IPS-20b (cell line): ENCODE results near the gene IRF2BPL.

Source experiments
- H3K27ac ChIP-seq: one replicate; pipeline ENCODE4 v1.5.1; 2013; ENCODE audit warnings: low read length
- H3K27me3 ChIP-seq: 2 replicates; pipeline ENCODE4 v1.6.1; 2013; ENCODE audit warnings: mild to moderate bottlenecking, low read length, inconsistent platforms; ENCODE audit not compliant: insufficient read depth
- H3K36me3 ChIP-seq: 2 replicates; pipeline ENCODE4 v1.6.1; 2013; ENCODE audit warnings: low read depth, mild to moderate bottlenecking, inconsistent platforms, low read length, moderate library complexity; ENCODE audit not compliant: insufficient read depth
- H3K4me1 ChIP-seq: 2 replicates; pipeline ENCODE4 v1.6.1; 2013; ENCODE audit warnings: mild to moderate bottlenecking, control low read depth, inconsistent platforms, low read length, moderate library complexity; ENCODE audit not compliant: insufficient read depth
- H3K4me3 ChIP-seq: 2 replicates; pipeline ENCODE4 v1.5.1; 2013; ENCODE audit warnings: mild to moderate bottlenecking, low read length, inconsistent platforms
- H3K9ac ChIP-seq: 2 replicates; pipeline ENCODE4 v1.6.1; 2013; ENCODE audit warnings: low read depth, mild to moderate bottlenecking, inconsistent platforms, low read length, moderate library complexity
- H3K9me3 ChIP-seq: 2 replicates; pipeline ENCODE4 v1.6.1; 2013; ENCODE audit warnings: mild to moderate bottlenecking, low read depth, low read length, inconsistent platforms; ENCODE audit not compliant: insufficient read depth

IRF2BPL gene

DNA sequence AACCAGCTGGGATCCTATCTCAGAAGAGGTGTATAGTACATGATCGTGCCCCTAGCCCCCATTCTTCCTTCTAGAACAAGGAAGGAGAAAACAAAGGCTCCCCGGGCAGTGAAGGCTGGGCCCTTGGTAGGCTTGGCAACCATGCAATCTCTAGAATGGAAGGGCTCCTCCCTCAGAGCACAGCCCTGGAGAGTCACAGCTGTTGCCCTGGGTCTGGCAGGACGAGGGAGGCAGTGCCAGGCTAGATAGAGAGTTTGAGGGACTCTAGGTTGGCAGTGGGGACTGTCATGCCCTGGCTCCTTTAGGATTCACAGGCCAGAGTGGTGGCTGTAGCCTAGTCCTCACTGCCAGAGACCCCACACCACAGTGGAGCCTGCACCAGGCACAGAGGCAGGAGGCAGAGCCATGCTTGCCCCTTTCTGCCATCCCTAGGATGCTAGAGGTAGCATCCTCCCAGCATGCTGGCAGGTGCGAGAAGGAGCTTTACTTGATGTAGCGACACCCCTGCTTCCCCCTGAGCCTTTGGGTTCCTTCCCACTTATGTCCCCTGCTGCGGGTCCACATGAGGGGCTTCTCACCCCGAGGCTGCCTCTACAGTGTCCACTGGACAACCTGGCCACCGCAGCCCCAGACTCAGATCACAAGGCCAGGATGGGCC lies 36.1 kb upstream of the IRF2BPL start:
- no peaks in the 10 kb centered on the region for H3K27me3 ChIP-seq
- H3K27ac ChIP-seq = no peak overlapping the region
- H3K36me3 ChIP-seq = no peaks in the 10 kb centered on the region
- no peaks in the 10 kb centered on the region for H3K9me3 ChIP-seq
- H3K4me3 ChIP-seq = no peak overlapping the region
- no peak overlapping the region for H3K9ac ChIP-seq
- peaks cover 5% of the 10 kb centered on the region; the same call in 1 of the 2 replicates for H3K4me1 ChIP-seq

DNA sequence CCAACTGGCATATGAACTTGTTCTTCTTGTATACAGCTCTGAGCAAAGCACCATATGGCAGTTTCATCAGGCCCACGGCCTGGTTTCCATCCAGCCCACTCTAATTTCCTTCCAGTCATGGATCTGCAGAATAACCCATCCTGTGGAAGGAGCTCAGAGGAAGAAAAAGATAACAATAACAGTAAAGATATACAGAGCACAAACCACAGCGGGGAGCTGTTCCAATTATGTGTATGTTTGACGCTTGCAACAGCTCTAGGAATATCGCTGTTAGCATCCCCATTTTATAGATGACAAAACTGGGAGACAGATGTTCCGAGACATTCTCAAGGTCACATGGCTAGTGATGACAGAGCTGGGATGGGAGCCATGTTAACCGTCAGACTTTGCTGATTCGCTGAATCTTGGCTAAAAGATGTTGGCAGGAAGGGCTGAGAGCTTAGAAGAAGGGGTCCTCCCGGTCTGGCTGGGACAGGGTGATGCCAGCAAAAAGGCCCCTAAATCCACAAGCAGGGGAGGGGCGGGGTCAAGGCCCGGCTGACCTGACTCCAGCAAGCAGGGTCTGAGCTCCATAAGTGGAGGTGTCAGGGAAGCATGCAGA lies 35.2 kb upstream of the IRF2BPL start:
- no peak overlapping the region for H3K4me3 ChIP-seq
- peaks cover 9% of the 10 kb centered on the region; the same call in 1 of the 2 replicates for H3K4me1 ChIP-seq
- no peaks in the 10 kb centered on the region for H3K36me3 ChIP-seq
- H3K9me3 ChIP-seq = no peaks in the 10 kb centered on the region
- H3K9ac ChIP-seq = no peak overlapping the region
- H3K27ac ChIP-seq = no peak overlapping the region
- no peaks in the 10 kb centered on the region for H3K27me3 ChIP-seq

DNA sequence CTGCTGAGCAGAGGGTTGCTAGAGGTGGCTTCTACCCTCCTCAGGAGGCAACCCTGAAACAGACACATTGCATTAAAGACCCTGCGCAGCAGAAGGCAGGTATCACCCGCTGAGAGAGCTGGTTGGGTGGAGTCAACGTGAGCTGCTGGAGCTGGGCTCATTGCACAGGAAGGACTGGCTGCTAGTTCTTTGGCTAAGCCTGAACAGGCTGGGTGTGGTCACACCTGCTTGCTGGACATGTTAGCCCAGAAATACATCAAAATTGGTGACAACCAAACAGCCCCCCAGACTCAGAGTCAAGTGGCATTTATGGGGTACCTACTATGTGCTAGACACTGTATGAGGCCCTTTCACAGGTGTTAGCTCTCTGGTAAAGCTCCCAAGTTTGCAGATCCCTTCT lies 33.8 kb upstream of the IRF2BPL start:
- Histone ChIP-seq H3K36me3 (no peaks in the 10 kb centered on the region), H3K4me3 (no peak overlapping the region), H3K9me3 (no peaks in the 10 kb centered on the region), H3K27me3 (no peaks in the 10 kb centered on the region), H3K9ac (no peak overlapping the region; the same call in 1 of the 2 replicates), H3K4me1 (peaks cover 9% of the 10 kb centered on the region; the same call in 1 of the 2 replicates), H3K27ac (no peak overlapping the region)

DNA sequence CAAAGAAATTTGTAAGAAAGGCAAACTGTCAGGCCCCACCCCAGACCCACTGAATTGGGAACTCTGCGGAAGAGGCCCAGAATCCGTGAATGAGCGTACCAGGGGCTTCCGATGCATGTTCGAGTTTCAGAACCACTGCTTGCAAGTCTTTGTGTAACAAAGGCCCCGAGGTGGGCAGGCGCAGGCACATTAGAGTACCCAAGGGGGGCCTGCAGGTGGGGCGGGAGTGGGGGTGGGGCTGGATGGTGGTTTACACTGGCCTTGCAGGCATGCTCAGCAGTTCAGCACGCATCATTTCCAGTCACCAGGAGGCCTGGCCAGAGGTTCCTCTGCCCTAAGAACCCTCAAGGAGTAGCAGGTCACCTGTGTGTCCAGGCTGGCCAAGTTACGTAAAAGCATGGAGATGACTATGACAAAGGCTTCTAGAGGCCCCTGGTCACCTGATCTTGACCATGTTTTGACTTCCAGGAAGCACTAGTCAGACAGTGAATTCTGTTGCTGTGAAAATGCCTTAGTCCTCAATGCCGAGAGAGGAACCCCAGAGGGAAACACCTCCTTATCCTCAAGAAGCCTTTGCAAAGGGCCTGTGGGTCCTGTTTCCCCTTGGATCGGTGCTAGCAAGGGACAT lies 33.2 kb upstream of the IRF2BPL start:
- Histone ChIP-seq H3K27ac (no peak overlapping the region), H3K9ac (no peak overlapping the region; the same call in 1 of the 2 replicates), H3K4me1 (peaks cover 9% of the 10 kb centered on the region; the same call in 1 of the 2 replicates)

DNA sequence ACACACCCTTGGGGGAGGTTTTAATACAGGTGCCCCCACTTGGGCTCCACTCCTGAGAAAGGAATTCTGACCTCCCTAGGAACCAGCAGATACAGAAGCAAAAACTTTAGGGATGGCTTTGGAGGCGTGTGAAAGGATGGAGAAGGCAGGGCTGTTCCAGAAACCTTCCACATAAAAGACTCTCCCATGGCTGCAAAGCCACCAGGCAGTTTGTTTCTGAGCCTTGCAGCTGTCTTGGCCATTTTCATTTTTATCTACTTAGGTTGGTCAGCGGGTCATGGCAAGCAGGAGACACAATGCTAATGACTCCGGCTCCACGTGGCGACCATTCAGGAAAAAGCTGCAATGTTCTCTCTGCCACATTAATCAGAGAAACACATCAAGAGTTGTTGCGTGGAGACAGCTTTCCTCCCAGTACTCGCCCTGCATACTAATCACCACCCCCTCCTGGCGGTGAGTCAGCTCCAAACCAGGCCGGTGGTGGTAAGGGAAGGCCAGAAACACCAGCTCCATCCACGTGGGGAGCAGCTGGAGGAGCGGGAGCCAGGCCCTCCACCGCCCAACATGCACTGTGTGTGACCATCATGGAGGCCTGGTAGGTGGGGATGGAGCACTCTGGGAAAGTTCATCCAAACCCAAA lies 30.9 kb upstream of the IRF2BPL start:
- no peak overlapping the region for H3K9ac ChIP-seq
- no peaks in the 10 kb centered on the region for H3K27me3 ChIP-seq
- no peaks in the 10 kb centered on the region for H3K36me3 ChIP-seq
- H3K9me3 ChIP-seq = peaks cover 3% of the 10 kb centered on the region; the same call in 1 of the 2 replicates
- H3K4me1 ChIP-seq = peaks cover 9% of the 10 kb centered on the region; the same call in 1 of the 2 replicates
- no peak overlapping the region for H3K4me3 ChIP-seq
- no peak overlapping the region for H3K27ac ChIP-seq

More for the DNA sequence above, 33.2 kb upstream of the IRF2BPL start:
- Histone ChIP-seq H3K4me3 (no peak overlapping the region), H3K9me3 (no peaks in the 10 kb centered on the region), H3K27me3 (no peaks in the 10 kb centered on the region), H3K36me3 (no peaks in the 10 kb centered on the region)

DNA sequence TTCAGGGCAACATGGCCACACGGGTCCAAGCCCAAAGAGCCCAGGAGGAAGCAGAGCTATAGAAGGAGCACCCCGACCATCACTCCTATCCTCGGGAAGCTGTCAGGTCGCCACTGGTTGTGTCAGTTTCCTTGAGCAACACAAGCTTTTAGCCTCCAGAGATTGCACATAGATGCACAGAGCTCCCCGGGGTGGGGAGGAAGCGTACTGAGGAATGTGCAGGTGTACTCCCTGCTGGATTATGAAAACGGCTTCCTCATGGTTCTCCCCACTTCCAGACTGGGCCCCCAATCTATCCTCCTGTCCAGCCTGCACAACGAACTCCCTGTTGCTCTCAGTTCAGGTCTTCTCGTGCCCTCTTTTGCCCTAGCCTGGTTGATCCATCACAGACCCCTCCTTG lies 30.3 kb upstream of the IRF2BPL start:
- Histone ChIP-seq H3K27me3 (no peaks in the 10 kb centered on the region), H3K36me3 (no peaks in the 10 kb centered on the region), H3K9me3 (peaks cover 3% of the 10 kb centered on the region; the same call in 1 of the 2 replicates), H3K9ac (no peak overlapping the region), H3K27ac (no peak overlapping the region), H3K4me3 (no peak overlapping the region), H3K4me1 (peaks cover 9% of the 10 kb centered on the region; the same call in 1 of the 2 replicates)

DNA sequence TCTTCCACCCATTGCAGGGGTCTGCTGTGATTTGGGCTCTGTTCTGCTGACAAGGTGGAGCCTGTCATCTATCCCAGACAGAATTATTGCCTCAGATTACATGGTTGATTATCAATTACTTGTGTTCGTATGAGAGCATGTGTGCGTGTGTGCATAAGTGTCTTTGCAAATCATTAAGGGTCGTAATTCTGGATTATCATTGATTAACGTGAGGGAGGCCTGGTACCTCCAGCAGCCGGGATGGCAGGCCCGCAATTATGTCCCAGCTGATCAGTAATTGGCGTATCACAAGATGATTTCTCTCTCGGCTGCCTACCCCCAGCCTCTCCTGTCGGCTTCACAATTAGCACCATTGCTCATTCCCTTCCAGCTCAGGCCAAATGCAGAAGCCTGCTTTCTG lies 29.6 kb upstream of the IRF2BPL start:
- Histone ChIP-seq H3K9me3 (peaks cover 3% of the 10 kb centered on the region; the same call in 1 of the 2 replicates), H3K4me1 (peaks cover 9% of the 10 kb centered on the region; the same call in 1 of the 2 replicates), H3K27ac (no peak overlapping the region), H3K4me3 (no peak overlapping the region), H3K27me3 (no peaks in the 10 kb centered on the region), H3K36me3 (no peaks in the 10 kb centered on the region), H3K9ac (no peak overlapping the region)

DNA sequence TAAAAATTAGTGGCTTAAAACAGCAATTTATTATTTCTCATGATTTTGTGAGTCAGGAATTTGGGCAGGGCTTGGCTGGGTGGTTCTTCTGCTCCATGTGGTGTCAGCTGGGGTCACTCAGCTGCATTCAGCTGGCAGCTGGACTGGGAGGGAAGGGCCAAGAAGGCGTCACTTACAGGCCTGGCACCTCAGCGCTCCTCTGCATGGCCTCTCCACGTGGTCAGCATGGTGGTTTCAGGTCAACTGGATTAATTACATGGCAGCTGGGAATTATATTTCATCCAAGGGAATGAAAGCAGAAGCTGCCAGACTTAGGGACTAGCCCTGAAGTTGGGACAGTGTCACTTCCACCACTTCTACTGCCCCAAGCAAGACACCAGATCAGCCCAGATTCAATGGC lies 27.5 kb upstream of the IRF2BPL start:
- no peak overlapping the region for H3K4me3 ChIP-seq
- H3K36me3 ChIP-seq = no peaks in the 10 kb centered on the region
- H3K27ac ChIP-seq = no peak overlapping the region
- peaks cover 8% of the 10 kb centered on the region; the same call in 1 of the 2 replicates for H3K4me1 ChIP-seq
- no peak overlapping the region for H3K9ac ChIP-seq
- peaks cover 3% of the 10 kb centered on the region; the same call in 1 of the 2 replicates for H3K9me3 ChIP-seq
- H3K27me3 ChIP-seq = no peaks in the 10 kb centered on the region

DNA sequence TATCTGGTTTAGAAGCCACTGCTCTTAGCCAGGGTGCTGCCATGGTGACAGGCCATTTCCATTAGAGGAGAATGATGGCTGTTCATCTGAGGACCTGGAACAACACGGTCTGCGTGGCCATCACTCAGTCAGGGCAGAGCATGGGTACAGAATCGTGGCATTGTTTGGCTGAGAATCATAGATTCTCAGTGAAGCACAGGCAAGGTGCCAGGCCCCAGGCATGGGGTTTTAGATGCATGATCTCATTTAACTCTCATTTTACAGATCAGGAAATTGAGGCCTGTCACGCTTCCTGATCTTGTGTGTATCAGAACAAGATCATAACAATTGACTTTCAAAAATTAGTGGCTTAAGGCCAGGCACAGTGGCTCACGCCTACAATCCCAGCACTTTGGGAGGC lies 26.8 kb upstream of the IRF2BPL start:
- H3K9me3 ChIP-seq = peaks cover 3% of the 10 kb centered on the region; the same call in 1 of the 2 replicates
- H3K4me1 ChIP-seq = peaks cover 8% of the 10 kb centered on the region; the same call in 1 of the 2 replicates
- H3K9ac ChIP-seq = no peak overlapping the region
- no peaks in the 10 kb centered on the region for H3K36me3 ChIP-seq
- H3K4me3 ChIP-seq = no peak overlapping the region
- no peak overlapping the region for H3K27ac ChIP-seq
- no peaks in the 10 kb centered on the region for H3K27me3 ChIP-seq

DNA sequence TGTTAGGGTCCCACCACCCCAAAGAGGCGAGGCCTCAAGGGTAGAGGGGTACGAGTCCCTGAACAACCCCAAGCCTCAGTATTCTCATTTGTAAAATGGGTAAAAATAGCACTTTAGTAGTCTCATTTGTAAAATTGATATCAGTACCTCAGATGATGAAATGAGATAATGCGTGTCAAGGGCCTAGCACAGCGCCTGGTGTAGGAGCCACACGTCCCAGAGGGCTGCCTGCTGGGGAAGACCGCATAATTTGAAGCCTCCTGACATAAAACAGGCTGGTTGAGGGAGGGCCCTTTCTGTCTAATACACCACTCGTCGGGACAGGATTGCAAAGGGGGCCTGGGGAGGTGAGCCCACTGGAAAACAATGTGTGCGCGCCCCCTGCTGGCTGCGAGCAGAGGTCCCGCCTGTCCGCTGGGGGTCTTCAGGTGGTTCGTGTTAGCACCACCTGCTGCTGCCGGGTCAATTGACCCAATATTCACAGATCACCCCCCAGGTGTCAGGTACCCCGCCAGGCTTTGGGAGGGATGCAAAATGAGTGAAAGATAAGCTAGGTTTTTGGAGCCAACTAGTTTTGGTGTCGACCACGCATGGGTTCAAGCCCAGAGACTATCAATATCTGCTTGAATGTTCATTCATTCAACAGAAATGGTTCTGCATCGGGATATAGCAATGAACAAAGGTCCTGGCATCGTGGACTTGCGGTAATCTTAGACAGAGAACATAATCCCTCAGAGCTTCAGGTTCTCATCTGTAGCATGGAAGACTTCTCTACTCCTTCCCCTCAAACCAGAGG lies 24.7 kb upstream of the IRF2BPL start:
- no peak overlapping the region for H3K27ac ChIP-seq
- no peaks in the 10 kb centered on the region for H3K27me3 ChIP-seq
- H3K9ac ChIP-seq = no peak overlapping the region
- no peaks in the 10 kb centered on the region for H3K36me3 ChIP-seq
- no peak overlapping the region for H3K4me3 ChIP-seq
- peaks cover 3% of the 10 kb centered on the region; the same call in 1 of the 2 replicates for H3K4me1 ChIP-seq
- peaks cover 3% of the 10 kb centered on the region; the same call in 1 of the 2 replicates for H3K9me3 ChIP-seq
